ENCODE data around the gene ZNF444.

GRCh38 chr19:56163097-56163496 lies 22.0 kb downstream of the ZNF444 start:
- TF ChIP-seq CTCF (IDR thresholded peaks at IDR 0.05) (no peak), POLR2A (IDR thresholded peaks at IDR 0.05) (no peak)
